H54 (cell line): ENCODE data around the gene MSGN1.
"Not testable (repeated sequence)": the region's sequence is repeated elsewhere in the genome, so short reads cannot be mapped to it uniquely, and the experiment has no call there.

ENCODE experiments used
- DNase-seq: peaks from one replicate; pipeline ENCODE4 v3.0.0; 2011; ENCODE audit warnings: low spot score, mixed read lengths; ENCODE audit not compliant: insufficient read length
- FAIRE-seq: peaks from 3 replicates; lab custom pipeline; 2011; peaks lifted over from hg19 to GRCh38; lab: Jason Lieb, UNC
- POLR2A ChIP-seq: IDR thresholded peaks from 2 replicates; pipeline ENCODE4 v1.6.1; 2011; ENCODE audit warnings: low read depth, mild to moderate bottlenecking, low read length

The MSGN1 gene

GRCh38 chr2:17815468-17816184 is 634 bp upstream of the MSGN1 start:
- FAIRE-seq: no peak
- DNase-seq: no peak
- TF ChIP-seq POLR2A: no peak

GRCh38 chr2:17818235-17818815 is 2.1 kb downstream of the MSGN1 start:
- FAIRE-seq: no peak
- DNase-seq: no peak
- no peak for TF ChIP-seq POLR2A

- no peak for TF ChIP-seq POLR2A
- FAIRE-seq (no peak), DNase-seq (no peak)
Measured at GRCh38 chr2:17821080-17821479, 4.8 kb downstream of the MSGN1 start.

GRCh38 chr2:17821535-17822444 is 5.5 kb downstream of the MSGN1 start:
- TF ChIP-seq POLR2A: no peak
- no peak for DNase-seq
- no peak for FAIRE-seq

GRCh38 chr2:17822445-17823117 is 6.3 kb downstream of the MSGN1 start:
- no peak for TF ChIP-seq POLR2A
- FAIRE-seq (no peak), DNase-seq (no peak)

- not testable (repeated sequence) for FAIRE-seq
Measured at GRCh38 chr2:17823646-17824045, 7.4 kb downstream of the MSGN1 start.

GRCh38 chr2:17827316-17827715 is 11.1 kb downstream of the MSGN1 start:
- DNase-seq: no peak

More at GRCh38 chr2:17823646-17824045, 7.4 kb downstream of the MSGN1 start:
- not testable (repeated sequence) for DNase-seq

GRCh38 chr2:17827785-17828184 is 11.5 kb downstream of the MSGN1 start:
- DNase-seq: no peak
- no peak for TF ChIP-seq POLR2A
- no peak for FAIRE-seq

More at GRCh38 chr2:17827316-17827715, 11.1 kb downstream of the MSGN1 start:
- FAIRE-seq: no peak
- TF ChIP-seq POLR2A: no peak

- TF ChIP-seq POLR2A: no peak
- DNase-seq (peak; percentile 66), FAIRE-seq (peak; percentile 15)
Measured at GRCh38 chr2:17830053-17831034, 14.1 kb downstream of the MSGN1 start.

- FAIRE-seq: no peak
- no peak for TF ChIP-seq POLR2A
- DNase-seq: no peak
Measured at GRCh38 chr2:17835516-17835915, 19.3 kb downstream of the MSGN1 start.

GRCh38 chr2:17839959-17840358 is 23.7 kb downstream of the MSGN1 start:
- FAIRE-seq (no peak), DNase-seq (no peak)
- no peak for TF ChIP-seq POLR2A

GRCh38 chr2:17843457-17843856 is 27.2 kb downstream of the MSGN1 start:
- no peak for TF ChIP-seq POLR2A
- no peak for FAIRE-seq
- no peak for DNase-seq

- DNase-seq (no peak), FAIRE-seq (no peak)
- no peak for TF ChIP-seq POLR2A
Measured at GRCh38 chr2:17845806-17846205, 29.5 kb downstream of the MSGN1 start.
